PC-3 (cell line): ENCODE data around the gene SEC31A. TPM values are rescaled to one million over a fixed set of nuclear protein-coding genes. Genes with fewer than 3 reads are reported as not detected.

ENCODE experiments used
- ATAC-seq: fragments of 200-7000 bp; cut with Tn5 transposase; 2 replicates; pipeline ENCODE4 v1.9.1; 2020; ENCODE audit warnings: mild to moderate bottlenecking, moderate library complexity
- BruUV-seq: library from RNA; stranded (reverse); fragments of 400-500 nt; replicated peaks from 2 replicates; lab custom pipeline; 2021; lab: Mats Ljungman, UMichigan
- CTCF ChIA-PET: fragments of 300-600 bp; sonication (Branson Sonifier 250); formaldehyde crosslinking; loops from one replicate; lab custom pipeline; 2022; ENCODE audit warnings: antibody characterized with exemption; lab: Charles Lee
- POLR2A ChIA-PET: fragments of 300-600 bp; sonication (Branson Sonifier 250); formaldehyde crosslinking; loops from one replicate; lab custom pipeline; 2022; ENCODE audit warnings: antibody characterized with exemption; ENCODE audit not compliant: unreplicated experiment; lab: Charles Lee
- DNase-seq: peaks from one replicate; pipeline ENCODE4 v3.0.0-alpha.2; 2015
- H2AFZ ChIP-seq: fragments of 300-600 bp; sonication (generic); 2 replicates; pipeline ENCODE4 v1.6.0; 2016; ENCODE audit warnings: antibody characterized with exemption, low read length
- H3F3A ChIP-seq: fragments of 300-600 bp; sonication (generic); one replicate; pipeline ENCODE4 v1.6.0; 2017; ENCODE audit warnings: antibody characterized with exemption, low read length, control low read depth, mild to moderate bottlenecking; ENCODE audit not compliant: unreplicated experiment
- H3K27ac ChIP-seq: fragments of 300-600 bp; sonication (generic); 2 replicates; pipeline ENCODE4 v1.5.1; 2016; ENCODE audit warnings: mild to moderate bottlenecking, low read length
- H3K27me3 ChIP-seq: fragments of 300-600 bp; sonication (generic); 2 replicates; pipeline ENCODE4 v1.6.1; 2016; ENCODE audit warnings: low read length, mixed read lengths
- H3K36me3 ChIP-seq: fragments of 300-600 bp; sonication (generic); 2 replicates; pipeline ENCODE4 v1.6.1; 2016; ENCODE audit warnings: low read depth, mixed run types, low read length, mixed read lengths
- H3K4me1 ChIP-seq: fragments of 300-600 bp; sonication (generic); 2 replicates; pipeline ENCODE4 v1.5.1; 2016; ENCODE audit warnings: low read length; ENCODE audit not compliant: insufficient read depth
- H3K4me2 ChIP-seq: fragments of 300-600 bp; sonication (generic); 2 replicates; pipeline ENCODE4 v1.6.0; 2016; ENCODE audit warnings: low read length
- H3K4me3 ChIP-seq: fragments of 300-600 bp; sonication (generic); 2 replicates; pipeline ENCODE4 v1.5.1; 2016; ENCODE audit warnings: mild to moderate bottlenecking, low read length, mixed read lengths
- H3K79me2 ChIP-seq: fragments of 300-600 bp; sonication (generic); 2 replicates; pipeline ENCODE4 v1.6.1; 2017; ENCODE audit warnings: low read length, mixed read lengths
- H3K9ac ChIP-seq: fragments of 300-600 bp; sonication (generic); 2 replicates; pipeline ENCODE4 v1.6.0; 2016; ENCODE audit warnings: mild to moderate bottlenecking, low read length
- H3K9me2 ChIP-seq: fragments of 300-600 bp; sonication (generic); replicated peaks from 2 replicates; pipeline ENCODE4 v1.6.1; 2016; ENCODE audit warnings: mixed run types, low read length, mixed read lengths
- H3K9me3 ChIP-seq: fragments of 300-600 bp; sonication (generic); 2 replicates; pipeline ENCODE4 v1.6.1; 2016; ENCODE audit warnings: low read length, mixed read lengths
- H4K20me1 ChIP-seq: fragments of 300-600 bp; sonication (generic); 2 replicates; pipeline ENCODE4 v1.6.1; 2016; ENCODE audit warnings: low read length, mixed read lengths
- CTCF ChIP-seq: fragments of 300-600 bp; sonication (generic); conservative IDR thresholded peaks from 2 replicates; pipeline ENCODE4 v1.5.1; 2017; ENCODE audit warnings: antibody characterized with exemption, low read depth, mild to moderate bottlenecking, low read length
- EZH2 ChIP-seq: fragments of 300-600 bp; sonication (generic); IDR thresholded peaks from one replicate; pipeline ENCODE4 v1.6.1; 2017; ENCODE audit warnings: antibody characterized with exemption, mild to moderate bottlenecking, low read length; ENCODE audit not compliant: unreplicated experiment
- EZH2phosphoT487 ChIP-seq: fragments of 300-600 bp; sonication (generic); IDR thresholded peaks from 2 replicates; pipeline ENCODE4 v1.6.1; 2018; ENCODE audit warnings: mild to moderate bottlenecking, antibody characterized with exemption, low read length, borderline replicate concordance
- intact Hi-C: fragments of 100-400 bp; cut with micrococcal nuclease; formaldehyde crosslinking; loops from 2 replicates; pipeline ENCODE4 v1.9.0; 2023
- total RNA-seq: library from RNA; depleted of rRNA; stranded (reverse); fragments of >200 nt; gene quantifications from 2 replicates; pipeline ENCODE4 v1.2.3, GENCODE V29; 2014

Gene SEC31A
- total RNA-seq, 1 experiment from 2014 or later, result 47.4 TPM

GRCh38 chr4:82811838-82812341, 79.1 kb downstream of the SEC31A start:
- Histone ChIP-seq H3K4me3 (no peak overlapping the region), H3K27me3 (no peaks in the 10 kb centered on the region), H3K4me1 (no peaks in the 10 kb centered on the region), H3K9ac (no peak overlapping the region), H3K4me2 (no peak overlapping the region), H3K9me2 (no peaks in the 10 kb centered on the region), H3K79me2 (no peaks in the 10 kb centered on the region), H3K36me3 (no peaks in the 10 kb centered on the region), H3F3A (no peaks in the 10 kb centered on the region), H3K27ac (no peak overlapping the region), H4K20me1 (no peaks in the 10 kb centered on the region), H3K9me3 (no peaks in the 10 kb centered on the region), H2AFZ (no peak overlapping the region)
- ATAC-seq (no peak), DNase-seq (no peak)
- CTCF ChIA-PET, result no interaction called here
- BruUV-seq, result no TSS peak
- POLR2A ChIA-PET, result no interaction called here
- intact Hi-C loops, result no loop called here
- TF ChIP-seq EZH2 (no peak), CTCF (no peak), EZH2phosphoT487 (no peak)

- ChIA-PET POLR2A (interaction anchor here (0.6 kb wide), 1 partner anchor 12 kb away, joined by 3 read pairs; no protein-coding TSS in a partner anchor), CTCF (no interaction called here)
- Histone ChIP-seq H3K4me2 (no peak overlapping the region), H3K9ac (no peak overlapping the region), H3K4me1 (no peaks in the 10 kb centered on the region), H3K9me2 (no peaks in the 10 kb centered on the region), H2AFZ (no peak overlapping the region), H3K36me3 (no peaks in the 10 kb centered on the region), H3K27ac (no peak overlapping the region), H3K4me3 (no peak overlapping the region), H4K20me1 (no peaks in the 10 kb centered on the region), H3K27me3 (no peaks in the 10 kb centered on the region), H3K9me3 (no peaks in the 10 kb centered on the region), H3F3A (no peaks in the 10 kb centered on the region), H3K79me2 (no peaks in the 10 kb centered on the region)
- DNase-seq (no peak), ATAC-seq (no peak)
- BruUV-seq, result no TSS peak
- intact Hi-C loops, result no loop called here
- TF ChIP-seq CTCF (no peak), EZH2phosphoT487 (no peak), EZH2 (no peak)
These were observed 79.6 kb downstream of the SEC31A start for GRCh38 chr4:82811392-82811791.

- H3K4me2 ChIP-seq, result no peak overlapping the region
- BruUV-seq, result no TSS peak
- H3K9me3 ChIP-seq, result no peaks in the 10 kb centered on the region
- no peak overlapping the region for H3K4me3 ChIP-seq
- ATAC-seq, result no peak
- H3K79me2 ChIP-seq, result no peaks in the 10 kb centered on the region
- no peak overlapping the region for H3K27ac ChIP-seq
- H3F3A ChIP-seq, result no peaks in the 10 kb centered on the region
- ChIA-PET CTCF (no interaction called here), POLR2A (no interaction called here)
- no peak for DNase-seq
- H3K9me2 ChIP-seq, result no peaks in the 10 kb centered on the region
- H3K4me1 ChIP-seq, result no peaks in the 10 kb centered on the region
- no peak overlapping the region for H3K9ac ChIP-seq
- H3K36me3 ChIP-seq, result no peaks in the 10 kb centered on the region
- TF ChIP-seq EZH2phosphoT487 (no peak), CTCF (no peak), EZH2 (no peak)
- no peak overlapping the region for H2AFZ ChIP-seq
- no peaks in the 10 kb centered on the region for H4K20me1 ChIP-seq
- intact Hi-C loops, result no loop called here
- no peaks in the 10 kb centered on the region for H3K27me3 ChIP-seq
These were observed 80.8 kb downstream of the SEC31A start for GRCh38 chr4:82810176-82810575.
